HFFc6 (cell line): ENCODE results near the gene ANKRD17. TPM values are rescaled to one million over a fixed set of nuclear protein-coding genes. Genes with fewer than 3 reads are reported as not detected.

Source experiments
- DNase-seq: peaks from one replicate; pipeline ENCODE4 v3.0.0-alpha.2; 2018
- H3K27ac Mint-ChIP-seq: 2 replicates; pipeline ENCODE4 v1.8.0; 2020; ENCODE audit warnings: mild to moderate bottlenecking, mixed read lengths
- H3K27me3 Mint-ChIP-seq: 2 replicates; pipeline ENCODE4 v1.8.0; 2021; ENCODE audit warnings: mild to moderate bottlenecking, moderate library complexity, mixed read lengths; ENCODE audit not compliant: insufficient read depth
- H3K36me3 Mint-ChIP-seq: 2 replicates; pipeline ENCODE4 v1.8.0; 2021; ENCODE audit warnings: low read depth, mixed read lengths
- H3K4me1 Mint-ChIP-seq: 2 replicates; pipeline ENCODE4 v1.8.0; 2020; ENCODE audit warnings: low read depth, mixed read lengths
- H3K4me3 Mint-ChIP-seq: 2 replicates; pipeline ENCODE4 v1.8.0; 2020; ENCODE audit warnings: mild to moderate bottlenecking, moderate library complexity, mixed read lengths
- H3K9me3 Mint-ChIP-seq: 2 replicates; pipeline ENCODE4 v1.8.0; 2020; ENCODE audit warnings: mild to moderate bottlenecking, mixed read lengths
- CTCF ChIP-seq: fragments of 200-600 bp; sonication (generic); IDR thresholded peaks from 2 replicates; pipeline ENCODE4 v1.5.0; 2021; ENCODE audit warnings: antibody characterized with exemption, mild to moderate bottlenecking
- total RNA-seq, 6 experiments: library from RNA; stranded (reverse); fragmentation: NEBNext Ultra II Directional; extraction: Animal tissue kit (Norgen Biotek cat#: 25700); gene quantifications; 2 replicates in 1 of 6; 3 replicates in 5 of 6; pipeline ENCODE4 v1.2.3, GENCODE V29; 2021

ANKRD17 gene
- total RNA-seq, 6 experiments from 2014 or later = 51.7 to 61.0 (median 56.4) TPM

GRCh38 chr4:73185903-73186302 is 72.7 kb downstream of the ANKRD17 start:
- H3K9me3 Mint-ChIP-seq = peaks cover 6% of the 10 kb centered on the region; the same call in 1 of the 2 replicates
- H3K27ac Mint-ChIP-seq = no peak overlapping the region
- H3K4me3 Mint-ChIP-seq = no peak overlapping the region
- TF ChIP-seq CTCF = no peak
- peaks cover 3% of the 10 kb centered on the region for H3K27me3 Mint-ChIP-seq
- H3K4me1 Mint-ChIP-seq = peaks cover 32% of the 10 kb centered on the region
- peaks cover 21% of the 10 kb centered on the region for H3K36me3 Mint-ChIP-seq
- no peak for DNase-seq

GRCh38 chr4:73181231-73181630 is 77.4 kb downstream of the ANKRD17 start:
- TF ChIP-seq CTCF = no peak
- no peaks in the 10 kb centered on the region for H3K9me3 Mint-ChIP-seq
- peaks cover 13% of the 10 kb centered on the region for H3K36me3 Mint-ChIP-seq
- peaks cover 13% of the 10 kb centered on the region for H3K4me1 Mint-ChIP-seq
- no peak for DNase-seq
- no peaks in the 10 kb centered on the region; the same call in 1 of the 2 replicates for H3K27me3 Mint-ChIP-seq
- H3K27ac Mint-ChIP-seq = peak overlapping the region; percentile 22; the same call in 1 of the 2 replicates
- H3K4me3 Mint-ChIP-seq = no peak overlapping the region

DNA sequence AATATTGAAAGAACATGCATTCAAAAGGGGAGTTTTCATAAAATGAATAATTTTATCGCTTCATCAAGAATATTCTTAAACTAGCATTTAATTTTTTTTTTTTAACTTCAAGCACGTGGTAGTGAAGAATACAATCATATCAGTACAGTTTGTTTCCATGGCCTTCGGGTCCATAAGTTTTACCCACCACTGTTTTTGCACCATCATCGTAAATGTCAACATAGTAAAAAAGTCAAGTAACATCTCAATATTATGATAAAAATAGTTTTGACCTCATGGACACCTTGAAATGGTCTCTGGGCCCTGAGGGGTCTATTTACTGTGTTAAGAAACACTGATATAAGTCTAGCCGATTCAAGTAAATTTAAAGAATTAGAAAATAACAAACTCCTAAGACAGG is 80.2 kb downstream of the ANKRD17 start:
- H3K27ac Mint-ChIP-seq = no peak overlapping the region
- H3K4me3 Mint-ChIP-seq = no peak overlapping the region
- peaks cover 13% of the 10 kb centered on the region for H3K4me1 Mint-ChIP-seq
- no peaks in the 10 kb centered on the region; the same call in 1 of the 2 replicates for H3K27me3 Mint-ChIP-seq
- H3K9me3 Mint-ChIP-seq = no peaks in the 10 kb centered on the region
- TF ChIP-seq CTCF = no peak
- DNase-seq = no peak
- H3K36me3 Mint-ChIP-seq = peaks cover 39% of the 10 kb centered on the region

DNA sequence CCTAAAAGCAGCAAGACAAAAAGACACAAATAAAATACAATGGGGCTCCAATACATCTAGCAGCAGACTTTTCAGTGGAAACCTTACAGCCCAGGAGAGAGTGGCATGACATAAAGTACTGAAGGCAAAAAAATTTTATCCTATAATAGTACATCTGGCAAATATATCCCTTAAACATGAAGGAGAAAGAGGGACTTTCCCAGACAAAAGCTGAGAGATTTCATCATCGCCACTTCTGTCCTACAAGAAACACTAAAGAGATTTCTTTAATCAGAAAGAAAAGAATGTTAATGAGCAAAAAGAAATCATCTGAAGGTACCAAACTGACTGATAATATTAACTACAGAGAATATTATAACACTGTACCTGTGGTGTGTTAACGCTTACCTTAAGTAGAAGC is 86.4 kb downstream of the ANKRD17 start:
- H3K27ac Mint-ChIP-seq = no peak overlapping the region
- no peak for TF ChIP-seq CTCF
- H3K27me3 Mint-ChIP-seq = peaks cover 6% of the 10 kb centered on the region; the same call in 1 of the 2 replicates
- H3K4me3 Mint-ChIP-seq = no peak overlapping the region
- peaks cover 91% of the 10 kb centered on the region for H3K36me3 Mint-ChIP-seq
- no peaks in the 10 kb centered on the region for H3K9me3 Mint-ChIP-seq
- H3K4me1 Mint-ChIP-seq = no peaks in the 10 kb centered on the region
- no peak for DNase-seq

DNA sequence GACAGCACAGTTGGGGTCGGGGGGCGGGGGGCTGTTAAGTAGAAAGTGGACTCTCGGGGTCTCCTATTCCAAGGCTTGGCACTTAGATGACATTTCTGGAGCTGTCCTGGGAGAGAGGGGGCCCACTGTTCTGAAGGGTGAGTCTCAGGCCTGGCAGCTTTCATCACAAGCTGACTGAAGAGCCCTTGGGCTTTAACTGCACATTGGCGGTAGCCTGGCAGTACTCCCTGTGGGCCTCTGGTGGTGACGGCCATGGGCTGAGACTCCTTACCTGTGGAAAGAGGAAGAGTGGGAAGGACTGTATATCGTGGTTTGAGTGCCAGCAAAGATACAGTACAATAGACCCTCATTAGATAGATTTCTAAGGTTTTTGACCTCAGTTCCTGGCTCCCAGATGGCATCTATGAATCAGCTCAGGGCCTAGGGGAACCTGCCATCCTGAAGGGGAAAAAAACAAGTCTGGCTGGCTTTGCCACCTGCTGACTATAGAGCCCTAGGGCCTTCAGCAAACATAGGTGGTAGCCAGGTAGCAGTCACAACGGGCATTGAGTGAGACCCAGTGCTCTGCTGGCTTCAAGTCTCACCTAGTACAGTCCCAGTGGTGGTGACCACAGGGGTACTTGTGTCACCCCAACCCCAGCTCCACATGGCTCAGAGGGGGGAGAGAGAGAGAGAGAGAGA is 87.9 kb downstream of the ANKRD17 start:
- TF ChIP-seq CTCF = no peak
- H3K36me3 Mint-ChIP-seq = peaks cover 89% of the 10 kb centered on the region
- no peak overlapping the region; the same call in 1 of the 2 replicates for H3K4me3 Mint-ChIP-seq
- no peak overlapping the region for H3K27ac Mint-ChIP-seq
- no peaks in the 10 kb centered on the region for H3K4me1 Mint-ChIP-seq
- DNase-seq = no peak
- H3K27me3 Mint-ChIP-seq = peaks cover 6% of the 10 kb centered on the region; the same call in 1 of the 2 replicates
- H3K9me3 Mint-ChIP-seq = peaks cover 10% of the 10 kb centered on the region
